Spleen (tissue), 11 donors: ENCODE results near the gene CIDEA. TPM values are rescaled to one million over a fixed set of nuclear protein-coding genes. Genes with fewer than 3 reads are reported as not detected.
"Not testable (repeated sequence)": the region's sequence is repeated elsewhere in the genome, so short reads cannot be mapped to it uniquely, and the experiment has no call there.

ENCODE experiments used
- DNase-seq: peaks from one replicate; pipeline ENCODE4 v3.0.0-alpha.2; 2020
- H3K27ac ChIP-seq, 8 donors: fragments of 200-600 bp; sonication (generic) in 7 of 8; 1 replicate in 4 of 8; 2 replicates in 4 of 8; pipeline versions ENCODE4 v1.5.0 to v1.8.0; 2016 to 2021; ENCODE audit warnings: inconsistent platforms in 4 of 8, mild to moderate bottlenecking in 4 of 8, moderate library complexity in 1 of 8
- H3K27me3 ChIP-seq, 7 donors: fragments of 200-600 bp; sonication (generic) in 6 of 7; replicated peaks in 1 of 7; 1 replicate in 4 of 7; 2 replicates in 3 of 7; pipeline versions ENCODE4 v1.5.0 to v1.8.0; 2016 to 2021; ENCODE audit warnings: inconsistent platforms in 3 of 7, mild to moderate bottlenecking in 1 of 7
- H3K36me3 ChIP-seq, 6 donors: fragments of 200-600 bp; sonication (generic) in 5 of 6; 1 replicate in 4 of 6; 2 replicates in 2 of 6; pipeline versions ENCODE4 v1.5.0 to v1.8.0; 2016 to 2021; ENCODE audit warnings: inconsistent platforms in 2 of 6
- H3K4me1 ChIP-seq, 6 donors: fragments of 200-600 bp; sonication (generic) in 5 of 6; 1 replicate in 3 of 6; 2 replicates in 3 of 6; pipeline versions ENCODE4 v1.5.0 to v1.8.0; 2016 to 2021; ENCODE audit warnings: inconsistent platforms in 3 of 6
- H3K4me3 ChIP-seq, 8 donors: fragments of 200-600 bp; sonication (generic) in 7 of 8; 1 replicate in 4 of 8; 2 replicates in 4 of 8; pipeline versions ENCODE4 v1.5.0 to v1.8.0; 2016 to 2021; ENCODE audit warnings: inconsistent platforms in 4 of 8, mild to moderate bottlenecking in 4 of 8, moderate library complexity in 2 of 8
- H3K9me3 ChIP-seq, 8 donors: fragments of 200-600 bp; sonication (generic) in 7 of 8; 1 replicate in 4 of 8; 2 replicates in 4 of 8; pipeline versions ENCODE4 v1.5.0 to v1.8.0; 2016 to 2021; ENCODE audit warnings: inconsistent platforms in 4 of 8
- CTCF ChIP-seq, 11 experiments: fragments of 200-600 bp in 7 of 11; fragments of 450-650 bp in 4 of 11; sonication (generic) in 4 of 11; IDR thresholded peaks in 8 of 11; conservative IDR thresholded peaks in 3 of 11; 1 replicate in 7 of 11; 2 replicates in 4 of 11; pipeline versions ENCODE4 v1.4.0 to v1.8.0; 2016 to 2021; ENCODE audit warnings: antibody characterized with exemption in 11 of 11, inconsistent platforms in 4 of 11, mild to moderate bottlenecking in 1 of 11
- POLR2A ChIP-seq, 3 donors: fragments of 450-650 bp; IDR thresholded peaks; one replicate each; pipeline ENCODE4 v1.5.1; 2017; ENCODE audit warnings: antibody characterized with exemption in 3 of 3, mild to moderate bottlenecking in 1 of 3
- POLR2AphosphoS5 ChIP-seq, 3 donors: sonication (generic); formaldehyde crosslinking; IDR thresholded peaks; one replicate each; pipeline ENCODE4 v1.5.1; 2017; ENCODE audit warnings: antibody characterized with exemption in 3 of 3
- WGBS, 5 donors: extraction: QIAGEN DNeasy Blood & Tissue Kit in 3 of 5; methylation state at CpG; one replicate each; pipeline versions ENCODE4 v1.1.5 to v1.1.7; 2013 to 2018; 5-methylcytosine and 5-hydroxymethylcytosine counted together
- intact Hi-C: fragments of 100-400 bp; cut with DNase I; formaldehyde crosslinking; loops from one replicate; pipeline ENCODE4 v1.15.0; 2023; ENCODE audit warnings: low total_unique reads
- polyA plus RNA-seq, 3 donors: library from polyadenylated mRNA; stranded (reverse); fragments of 200-250 nt; gene quantifications; one replicate each; pipeline ENCODE4 v1.2.1, GENCODE V29; 2013
- total RNA-seq, 7 donors: library from RNA; depleted of rRNA in 3 of 7; stranded (reverse); fragments of >200 nt in 3 of 7; fragmentation: NEBNext Ultra II Directional in 4 of 7; extraction: Animal tissue kit (Norgen Biotek cat#: 25700) in 4 of 7; gene quantifications; one replicate each; pipeline versions ENCODE4 v1.1.0 to v1.2.1, GENCODE V29; 2016 to 2021
- donor health status: healthy with polysubstance abuse.
- donor health status: DM: no; HTN: no; CAD: no; lungs with moderate emphysema.
- donor health status: DM: no; HTN: no; CAD: no.
- donor health status: Bipolar disorder and iron deficiency.
- donor health status: healthy.
- donor health status: DM: no; HTN: no; CAD: no.
- donor health status: DM: yes; HTN: yes; CAD: no.

CIDEA gene
- total and polyA plus RNA-seq, 10 donors, result not detected

- H3K36me3 ChIP-seq, H3K4me1 ChIP-seq, intact Hi-C loops, H3K4me3 ChIP-seq, H3K9me3 ChIP-seq, DNase-seq, H3K27me3 ChIP-seq, H3K27ac ChIP-seq: not testable (repeated sequence)
- whole genome bisulfite sequencing, 5 donors, result 45 to 69% (median 61%) methylated on average over 9 to 13 of the region's 27 CpGs
Observed at GRCh38 chr18:12227399-12228186, 26.6 kb upstream of the CIDEA start.

GRCh38 chr18:12228308-12228707, 25.9 kb upstream of the CIDEA start:
- H3K4me3 ChIP-seq, H3K9me3 ChIP-seq, H3K27me3 ChIP-seq, intact Hi-C loops, H3K36me3 ChIP-seq, DNase-seq, H3K4me1 ChIP-seq, H3K27ac ChIP-seq: not testable (repeated sequence)
- 37 to 80% (median 50%) methylated on average over 1 to 3 of the region's 3 CpGs; no CpG with 5 or more reads in 1 of the 5 donors for WGBS, 5 donors

GRCh38 chr18:12230561-12230960, 23.6 kb upstream of the CIDEA start:
- H3K27ac ChIP-seq, H3K4me1 ChIP-seq, H3K4me3 ChIP-seq, DNase-seq, H3K27me3 ChIP-seq, intact Hi-C loops, H3K9me3 ChIP-seq, H3K36me3 ChIP-seq: not testable (repeated sequence)
- WGBS, 5 donors, result 88 to 97% (median 92%) methylated on average over 8 of the region's 8 CpGs

GRCh38 chr18:12231040-12231882, 22.9 kb upstream of the CIDEA start:
- 78 to 89% (median 86%) methylated on average over 11 to 17 of the region's 17 CpGs for WGBS, 5 donors

GRCh38 chr18:12231986-12232385, 22.2 kb upstream of the CIDEA start:
- no peaks in the 10 kb centered on the region for H3K36me3 ChIP-seq
- 81 to 90% (median 86%) methylated on average over 9 of the region's 9 CpGs for WGBS, 5 donors
- H3K27me3 ChIP-seq, result peaks cover 0 to 20% (median 0%) of the 10 kb centered on the region in 7 donors
- no peak for DNase-seq
- H3K4me3 ChIP-seq, result no peak overlapping the region
- H3K4me1 ChIP-seq, result peaks cover 0 to 6% (median 3%) of the 10 kb centered on the region in 6 donors
- no peak for TF ChIP-seq POLR2A (IDR thresholded peaks at IDR 0.05)
- TF ChIP-seq POLR2AphosphoS5 (IDR thresholded peaks at IDR 0.05), result no peak
- TF ChIP-seq CTCF (IDR thresholded peaks at IDR 0.05 in 8 of 11, conservative IDR thresholded peaks at IDR 0.05 in 3 of 11), result no peak
- intact Hi-C loops, result no loop called here
- peaks cover 0 to 4% (median 0%) of the 10 kb centered on the region in 8 donors for H3K9me3 ChIP-seq
- H3K27ac ChIP-seq, result no peak overlapping the region

More at GRCh38 chr18:12231040-12231882, 22.9 kb upstream of the CIDEA start:
- Histone ChIP-seq H3K27me3 (peaks cover 0 to 13% (median 0%) of the 10 kb centered on the region in 7 donors), H3K4me1 (no peaks in the 10 kb centered on the region), H3K4me3 (no peak overlapping the region), H3K9me3 (peaks cover 0 to 4% (median 0%) of the 10 kb centered on the region in 8 donors), H3K36me3 (no peaks in the 10 kb centered on the region), H3K27ac (no peak overlapping the region)
- TF ChIP-seq POLR2A (IDR thresholded peaks at IDR 0.05) (no peak), POLR2AphosphoS5 (IDR thresholded peaks at IDR 0.05) (no peak), CTCF (IDR thresholded peaks at IDR 0.05 in 8 of 11, conservative IDR thresholded peaks at IDR 0.05 in 3 of 11) (no peak)
- intact Hi-C loops, result no loop called here
- no peak for DNase-seq
